Activated CD4-positive, alpha-beta T cell treated with anti-CD3 and anti-CD28 coated beads, Interleukin-2, Interleukin-4, amounts not matched to agents 100 ng/mL and 50 ng/mL, durations not matched to agents 16 hours and 8 hours (primary cell): ENCODE results near the gene ARHGEF26.

ENCODE experiments used
- DNase-seq: peaks from one replicate; pipeline ENCODE4 v3.0.0-alpha.2; 2020; ENCODE audit warnings: low spot score

The ARHGEF26 gene

GRCh38 chr3:154113609-154114008, 7.6 kb upstream of the ARHGEF26 start:
- DNase-seq = no peak

DNA sequence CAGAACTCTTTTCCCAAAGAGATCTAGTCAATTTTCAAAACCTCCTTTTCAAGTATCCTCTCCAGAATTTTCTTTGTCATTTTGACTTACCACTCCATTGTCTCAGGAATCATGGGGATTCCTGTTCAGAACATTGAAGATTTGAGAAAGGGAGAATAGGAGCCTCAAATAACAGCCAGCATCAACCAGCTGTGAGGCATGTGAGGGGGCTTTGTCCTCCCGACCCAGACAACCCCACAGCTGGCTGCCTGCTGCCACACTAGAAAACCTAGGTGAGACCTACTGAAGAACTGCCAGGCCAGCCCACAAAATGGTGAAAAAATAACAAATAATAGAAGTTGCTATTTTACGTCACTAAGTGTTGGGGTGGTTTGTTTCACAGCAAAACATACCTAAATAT, 5.9 kb upstream of the ARHGEF26 start:
- no peak for DNase-seq

- no peak for DNase-seq
Observed at GRCh38 chr3:154119951-154120350, 1.2 kb upstream of the ARHGEF26 start.

GRCh38 chr3:154121701-154122551, 736 bp downstream of the ARHGEF26 start:
- no peak for DNase-seq

GRCh38 chr3:154122552-154122911, 1.3 kb downstream of the ARHGEF26 start:
- no peak for DNase-seq

- DNase-seq = no peak
Observed at GRCh38 chr3:154122912-154123559, 1.8 kb downstream of the ARHGEF26 start.

GRCh38 chr3:154123906-154124305, 2.7 kb downstream of the ARHGEF26 start:
- no peak for DNase-seq

DNA sequence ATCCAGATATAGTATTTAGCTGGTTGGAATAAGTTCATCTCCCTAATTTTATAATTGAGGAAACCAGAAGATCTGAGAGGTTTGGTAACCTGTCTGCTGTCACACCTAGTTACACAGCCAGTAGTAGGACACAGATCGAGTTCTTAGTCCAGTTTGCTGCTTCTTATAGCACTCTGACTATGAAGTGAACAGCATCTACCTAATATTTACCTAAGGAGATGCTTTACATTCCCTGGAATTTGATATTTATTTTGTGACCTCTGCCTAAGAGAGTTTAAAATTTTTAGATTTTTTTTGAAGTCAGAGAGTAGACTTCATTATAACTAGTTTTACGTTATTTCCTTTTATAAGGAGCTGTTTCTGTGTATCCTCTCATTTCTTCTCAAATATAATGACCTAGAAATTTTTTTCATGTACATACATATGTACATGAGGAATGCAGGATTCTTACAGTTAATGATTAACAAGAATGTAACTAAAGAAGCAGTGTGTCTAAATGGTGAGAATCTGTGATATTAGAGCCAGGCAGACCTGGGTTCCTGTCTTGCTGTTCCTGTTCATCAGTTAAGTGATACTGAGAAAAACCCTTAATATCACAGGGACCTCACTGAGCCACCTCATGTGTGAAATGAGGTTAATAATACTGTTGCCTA, 4.3 kb downstream of the ARHGEF26 start:
- DNase-seq = no peak

- no peak for DNase-seq
Observed at GRCh38 chr3:154126651-154127050, 5.5 kb downstream of the ARHGEF26 start.

GRCh38 chr3:154129625-154130024, 8.4 kb downstream of the ARHGEF26 start:
- no peak for DNase-seq

- no peak for DNase-seq
Observed at GRCh38 chr3:154130540-154130939, 9.3 kb downstream of the ARHGEF26 start.

DNA sequence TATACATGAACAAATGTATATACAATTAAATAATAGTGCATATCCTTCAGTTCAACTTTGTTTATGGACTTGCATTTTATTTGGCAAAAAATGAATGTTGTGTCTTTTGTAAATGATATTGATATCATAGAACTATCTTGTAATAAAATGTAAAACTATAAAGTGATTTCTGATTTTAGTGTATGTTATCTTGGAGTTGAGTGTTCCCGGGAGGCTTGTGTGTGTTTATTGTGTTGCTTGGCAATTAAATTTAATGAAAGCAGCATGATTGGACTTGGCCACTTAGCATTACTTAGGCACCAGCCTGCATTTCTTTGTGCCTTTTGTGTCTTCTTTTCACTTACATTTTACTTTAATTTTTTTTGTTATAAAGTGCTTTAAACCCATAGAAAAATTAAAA, 10.6 kb downstream of the ARHGEF26 start:
- no peak for DNase-seq

DNA sequence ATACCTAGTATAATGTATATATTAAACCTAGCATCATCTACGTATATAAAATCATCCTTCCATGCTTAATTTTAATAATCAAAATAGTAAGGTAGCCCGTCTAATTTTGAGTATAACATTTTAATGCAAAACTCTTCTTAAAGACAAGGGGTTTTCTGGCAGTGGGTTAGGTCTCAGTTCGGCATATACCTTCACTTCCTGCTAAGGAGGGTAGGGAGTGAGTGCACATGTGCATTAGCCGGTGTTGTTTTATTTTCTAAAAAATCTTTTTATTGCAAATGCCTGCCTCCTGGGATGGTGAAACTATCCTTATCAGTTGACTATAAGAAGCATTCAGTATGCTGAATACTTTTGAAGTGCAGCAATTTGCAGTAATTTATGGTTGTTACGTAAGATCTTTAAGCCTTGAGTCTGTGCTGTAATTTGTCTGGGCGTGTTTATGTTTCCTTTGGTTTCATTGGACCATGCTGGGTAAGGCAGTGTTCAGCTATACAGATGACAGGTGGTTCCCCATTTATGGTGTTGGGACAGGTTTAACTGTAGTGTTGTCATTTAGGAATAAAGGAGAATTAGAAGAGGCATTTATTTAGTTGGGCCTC, 11.7 kb downstream of the ARHGEF26 start:
- DNase-seq = no peak

GRCh38 chr3:154135511-154136173, 14.5 kb downstream of the ARHGEF26 start:
- no peak for DNase-seq

GRCh38 chr3:154137036-154137435, 15.8 kb downstream of the ARHGEF26 start:
- DNase-seq = no peak

DNA sequence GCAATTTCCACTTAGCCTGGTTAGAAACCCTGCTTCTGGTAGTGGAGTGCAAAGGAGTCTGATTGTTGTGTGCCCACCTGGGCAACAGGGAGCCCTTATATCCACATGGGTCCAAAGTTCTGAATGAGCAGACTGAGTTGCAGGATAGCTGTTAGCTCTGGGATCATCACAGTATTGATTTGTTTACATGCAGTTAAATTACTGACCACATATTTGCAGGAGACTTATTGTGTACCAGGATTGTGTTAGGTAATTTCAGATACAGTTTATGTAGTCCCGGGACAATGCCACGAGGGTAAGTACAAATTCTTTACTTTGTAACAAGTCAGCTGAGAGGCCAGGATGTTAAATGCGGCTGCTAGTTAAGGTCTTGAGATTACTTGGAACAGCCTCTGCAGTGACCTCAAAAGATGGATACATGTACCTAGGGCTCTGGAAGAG, 18.8 kb downstream of the ARHGEF26 start:
- DNase-seq = no peak

DNA sequence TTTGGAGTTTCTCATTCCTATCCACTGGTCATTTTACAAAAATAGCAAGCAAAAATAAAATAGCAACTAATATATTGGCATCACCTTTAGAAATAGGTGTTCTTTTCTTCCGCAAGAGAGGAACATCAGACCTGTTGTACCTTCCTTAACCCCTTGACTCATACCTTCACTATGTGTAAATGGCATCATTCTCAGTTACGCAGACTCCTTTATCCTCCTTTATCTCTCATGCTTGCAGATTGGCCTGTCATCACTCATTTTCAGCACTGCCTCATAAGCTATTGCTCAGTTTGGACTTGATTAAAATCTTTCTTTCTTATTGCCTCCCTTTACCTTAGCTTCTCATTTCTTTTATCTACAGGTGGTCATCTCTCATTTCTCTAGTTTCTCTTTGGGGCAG, 21.4 kb downstream of the ARHGEF26 start:
- DNase-seq = no peak

DNA sequence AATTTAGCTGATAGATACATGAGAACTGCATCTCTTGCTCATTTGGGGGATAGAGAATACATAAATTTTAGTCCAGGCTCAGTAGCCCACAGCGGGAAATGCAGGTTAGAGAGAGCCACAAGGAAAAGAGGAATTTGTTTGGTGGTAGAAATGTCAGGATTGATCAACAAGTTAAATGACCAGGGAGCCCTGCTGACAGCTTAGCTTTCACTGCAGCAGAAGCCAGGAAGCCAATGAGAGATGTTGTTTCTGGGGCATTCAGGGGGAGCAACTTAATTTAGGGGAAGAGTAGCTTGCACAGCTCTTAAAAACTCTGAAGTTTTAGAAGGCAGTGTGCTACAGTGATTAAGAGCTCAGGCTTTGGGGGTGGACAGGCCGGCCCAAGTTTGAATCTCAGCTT, 22.7 kb downstream of the ARHGEF26 start:
- no peak for DNase-seq

DNA sequence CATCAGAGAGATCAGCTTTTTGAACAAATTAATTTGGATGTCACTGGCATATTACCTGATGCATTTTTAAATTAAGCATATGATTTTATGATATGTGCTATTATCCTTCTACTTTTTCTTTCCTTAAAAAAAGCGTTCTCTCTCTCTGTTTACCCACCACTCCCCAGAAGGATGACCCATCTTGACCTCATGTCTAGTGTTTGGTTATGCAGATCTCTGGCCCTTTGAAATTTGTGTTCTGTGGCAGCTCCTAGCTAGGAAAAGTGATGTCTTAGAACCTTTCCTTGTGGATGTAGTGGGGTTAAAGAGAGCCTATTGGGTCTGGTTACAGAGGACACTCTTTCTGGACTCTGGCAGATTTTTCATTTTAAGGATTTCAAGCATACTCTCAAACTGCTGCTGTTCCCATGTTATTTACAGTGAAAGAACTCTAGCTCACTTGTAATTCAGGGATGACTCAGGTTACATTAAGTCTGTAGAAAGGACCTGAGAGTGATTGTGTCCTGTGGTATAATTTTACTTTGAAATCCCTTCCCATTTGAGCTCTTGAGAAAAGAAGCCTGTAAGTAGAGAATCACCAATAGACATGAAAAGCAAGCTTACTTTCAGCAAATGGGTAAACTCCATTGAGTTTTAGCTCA, 23.8 kb downstream of the ARHGEF26 start:
- DNase-seq = no peak

- DNase-seq = no peak
Observed at GRCh38 chr3:154148541-154148940, 27.4 kb downstream of the ARHGEF26 start.

GRCh38 chr3:154149286-154149685, 28.1 kb downstream of the ARHGEF26 start:
- DNase-seq = no peak

- no peak for DNase-seq
Observed at GRCh38 chr3:154151969-154152368, 30.8 kb downstream of the ARHGEF26 start.
